ENCODE measurements around the gene GSTM4.
"Not testable (repeated sequence)": the region's sequence is repeated elsewhere in the genome, so short reads cannot be mapped to it uniquely, and the experiment has no call there.

GSTM4 gene

GRCh38 chr1:109705411-109705810 lies 49.5 kb downstream of the GSTM4 start:
- H3K9me2 ChIP-seq (replicated peaks; ENCODE audit: low read depth, low read length): no peaks in the 10 kb centered on the region
- no peaks in the 10 kb centered on the region for H3K36me3 ChIP-seq (ENCODE audit: insufficient read depth, low read length)
- no peaks in the 10 kb centered on the region for H3F3A ChIP-seq (ENCODE audit: low read depth)
- H3K4me3 ChIP-seq (ENCODE audit: low read length, poor library complexity, severe bottlenecking): no peak overlapping the region
- no peaks in the 10 kb centered on the region for H3K9me3 ChIP-seq (ENCODE audit: insufficient read depth, low read depth, low read length)
- no peak overlapping the region for H2AFZ ChIP-seq (ENCODE audit: low read length)
- TF ChIP-seq CTCF (conservative IDR thresholded peaks at IDR 0.05; ENCODE audit: low read length): no peak
- TF ChIP-seq EZH2phosphoT487 (IDR thresholded peaks at IDR 0.05; ENCODE audit: borderline replicate concordance): no peak
- no peaks in the 10 kb centered on the region for H3K4me1 ChIP-seq (ENCODE audit: insufficient read depth, low read length, poor library complexity, severe bottlenecking)
- H4K20me1 ChIP-seq (ENCODE audit: insufficient read depth, low read length, poor library complexity, severe bottlenecking): no peaks in the 10 kb centered on the region
- H3K27me3 ChIP-seq (ENCODE audit: insufficient read depth, low read length, poor library complexity, severe bottlenecking): no peaks in the 10 kb centered on the region
- H3K79me2 ChIP-seq (ENCODE audit: insufficient read depth, low read length): no peaks in the 10 kb centered on the region
- H3K4me2 ChIP-seq (ENCODE audit: low read depth, low read length, poor library complexity, severe bottlenecking): no peak overlapping the region
- H3K9ac ChIP-seq (ENCODE audit: low read depth, low read length, poor library complexity, severe bottlenecking): no peak overlapping the region

- H2AFZ ChIP-seq (ENCODE audit: low read length): not testable (repeated sequence)
Measured at GRCh38 chr1:109708949-109709348, 53.0 kb downstream of the GSTM4 start.

GRCh38 chr1:109709822-109710221 lies 53.9 kb downstream of the GSTM4 start:
- H3K9me3 ChIP-seq (ENCODE audit: insufficient read depth, low read depth, low read length); H3F3A ChIP-seq (ENCODE audit: low read depth); H2AFZ ChIP-seq (ENCODE audit: low read length); H3K27me3 ChIP-seq (ENCODE audit: insufficient read depth, low read length, poor library complexity, severe bottlenecking); H3K4me2 ChIP-seq (ENCODE audit: low read depth, low read length, poor library complexity, severe bottlenecking); H3K9me2 ChIP-seq (replicated peaks; ENCODE audit: low read depth, low read length); H3K4me1 ChIP-seq (ENCODE audit: insufficient read depth, low read length, poor library complexity, severe bottlenecking); H3K36me3 ChIP-seq (ENCODE audit: insufficient read depth, low read length); H4K20me1 ChIP-seq (ENCODE audit: insufficient read depth, low read length, poor library complexity, severe bottlenecking); H3K4me3 ChIP-seq (ENCODE audit: low read length, poor library complexity, severe bottlenecking); H3K9ac ChIP-seq (ENCODE audit: low read depth, low read length, poor library complexity, severe bottlenecking); H3K79me2 ChIP-seq (ENCODE audit: insufficient read depth, low read length): not testable (repeated sequence)

More at GRCh38 chr1:109708949-109709348, 53.0 kb downstream of the GSTM4 start:
- not testable (repeated sequence) for H3K9me2 ChIP-seq (replicated peaks; ENCODE audit: low read depth, low read length); H4K20me1 ChIP-seq (ENCODE audit: insufficient read depth, low read length, poor library complexity, severe bottlenecking); H3K27me3 ChIP-seq (ENCODE audit: insufficient read depth, low read length, poor library complexity, severe bottlenecking); H3K36me3 ChIP-seq (ENCODE audit: insufficient read depth, low read length); H3K4me3 ChIP-seq (ENCODE audit: low read length, poor library complexity, severe bottlenecking); H3K9ac ChIP-seq (ENCODE audit: low read depth, low read length, poor library complexity, severe bottlenecking); H3K4me1 ChIP-seq (ENCODE audit: insufficient read depth, low read length, poor library complexity, severe bottlenecking); H3K9me3 ChIP-seq (ENCODE audit: insufficient read depth, low read depth, low read length); H3K4me2 ChIP-seq (ENCODE audit: low read depth, low read length, poor library complexity, severe bottlenecking); H3F3A ChIP-seq (ENCODE audit: low read depth); H3K79me2 ChIP-seq (ENCODE audit: insufficient read depth, low read length)

Measured in Loucy (cell line).